Measurements from ENCODE around the gene LBHD1.
"Not testable (repeated sequence)": the region's sequence is repeated elsewhere in the genome, so short reads cannot be mapped to it uniquely, and the experiment has no call there.

Gene LBHD1

DNA sequence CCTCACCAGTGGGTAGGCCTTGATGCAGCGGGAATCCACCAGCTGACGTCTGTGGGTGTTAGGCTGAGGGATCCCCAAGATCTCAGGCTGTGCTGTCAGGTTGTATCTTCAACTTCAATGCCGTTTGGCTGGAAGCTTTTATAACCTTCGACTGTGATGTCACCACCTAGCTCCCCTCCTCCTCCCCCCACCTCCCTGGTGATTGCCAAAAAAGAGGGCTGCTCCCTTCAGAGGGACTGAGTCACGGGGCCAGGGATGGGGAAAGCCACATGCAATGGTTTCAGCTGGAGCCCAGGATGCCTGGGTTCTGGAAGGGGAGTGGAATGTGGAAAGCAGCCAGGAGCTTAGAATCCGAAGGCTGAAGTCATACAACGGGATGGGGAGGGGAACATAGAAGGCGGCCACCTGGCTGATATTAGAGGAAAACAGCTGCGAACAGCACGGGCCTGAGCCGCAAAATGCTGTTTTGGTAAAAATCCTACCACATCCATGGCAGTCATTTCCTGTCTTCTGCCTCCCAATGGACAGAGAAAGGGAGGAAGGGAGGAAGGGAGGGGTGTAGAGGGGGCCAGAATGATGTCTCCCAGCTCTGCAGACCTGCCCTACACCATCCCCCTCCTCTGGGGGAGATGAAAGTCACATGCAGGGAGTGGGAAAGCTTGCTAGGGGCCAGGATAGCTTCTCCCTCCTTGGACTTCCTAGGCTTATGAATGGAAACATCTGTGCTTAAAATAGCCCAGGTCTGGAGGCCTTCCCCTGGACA lies 17.5 kb upstream of the LBHD1 start, which contains the start of gene LRRN4CL:
LRRN4CL (minus strand) TSS at position 110 of the 763 bp plus-strand sequence. CDS start 1,022 bp downstream, outside the sequence.
- no peak for DNase-seq

DNA sequence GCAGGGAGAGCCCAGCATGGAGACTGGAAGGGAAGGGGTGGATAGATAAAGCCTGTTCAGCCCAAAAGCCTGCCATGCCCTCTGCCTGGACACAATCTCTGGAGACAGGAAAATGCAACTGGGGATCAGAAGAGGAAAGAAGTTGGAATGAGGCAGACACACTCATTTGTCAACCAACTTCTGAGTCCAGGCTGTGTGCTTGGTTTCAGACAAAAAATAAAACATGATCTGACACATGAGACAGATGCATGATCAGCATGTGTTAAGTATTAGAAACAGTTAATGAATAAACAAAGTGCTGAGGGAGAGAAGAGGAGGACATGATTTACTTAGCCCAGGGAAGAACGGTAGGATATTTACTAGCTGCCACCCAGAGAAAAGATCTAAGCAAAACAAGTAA lies 16.4 kb upstream of the LBHD1 start:
- no peak for DNase-seq

DNA sequence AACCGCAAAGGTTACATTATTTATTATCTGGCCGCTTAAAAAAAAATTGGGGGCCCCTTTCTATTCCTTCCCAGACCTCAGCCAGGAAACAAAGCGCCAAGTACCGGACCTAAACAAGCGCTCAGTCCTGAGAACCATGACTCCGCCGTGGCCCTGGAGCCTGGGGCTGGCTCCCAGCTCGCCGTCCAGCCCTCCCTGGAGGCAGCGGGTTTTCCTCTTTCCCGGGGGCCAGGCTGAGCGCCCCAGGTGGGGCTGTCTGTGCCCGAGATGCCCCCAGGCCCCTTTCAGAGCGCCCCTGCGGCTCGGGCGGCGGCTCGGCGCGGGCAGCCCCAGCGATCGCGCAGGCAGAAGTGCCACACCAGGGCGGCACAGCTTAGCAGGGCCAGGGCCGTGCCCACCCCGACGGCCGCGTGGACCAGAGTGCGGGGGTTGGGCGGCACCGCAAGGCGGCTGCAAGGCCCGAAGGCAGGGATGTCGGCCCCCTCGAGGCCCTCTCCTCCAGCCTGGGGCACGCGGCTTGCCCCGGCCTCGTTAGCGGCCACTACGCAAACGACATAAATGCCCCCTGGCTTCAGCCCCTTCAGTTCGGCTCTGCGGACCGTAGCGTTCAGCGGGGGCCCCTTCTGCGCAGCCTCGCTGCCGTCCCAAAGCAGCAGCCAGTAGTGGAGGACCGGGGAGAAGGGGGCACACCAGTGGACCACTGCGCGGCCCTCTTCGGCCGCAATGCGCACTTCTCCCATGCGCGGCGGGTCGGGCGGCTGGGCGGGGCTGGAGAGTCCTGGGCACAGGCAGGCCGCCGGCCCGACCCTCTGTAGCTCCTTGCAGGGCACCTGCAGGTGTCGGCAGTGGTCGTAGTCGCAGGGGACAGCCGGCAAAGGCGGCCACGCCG lies 15.7 kb upstream of the LBHD1 start:
- DNase-seq = no peak

DNA sequence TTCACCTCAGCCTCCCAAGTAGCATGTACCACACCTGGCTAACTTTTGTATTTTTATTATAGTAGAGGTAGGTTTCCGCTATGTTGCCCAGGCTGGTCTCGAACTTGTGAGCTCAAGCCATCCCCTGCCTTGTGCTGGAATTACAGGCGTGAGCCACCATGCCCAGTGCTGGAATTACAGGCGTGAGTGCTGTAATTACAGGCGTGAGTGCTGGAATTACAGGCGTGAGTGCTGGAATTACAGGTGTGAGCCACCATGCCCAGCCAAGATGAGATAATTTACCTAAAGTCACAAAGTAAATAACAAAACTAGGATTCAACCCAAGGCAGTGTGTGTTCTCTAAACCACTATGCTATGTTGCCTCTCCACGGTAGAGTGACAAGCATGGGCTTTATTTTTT lies 10.5 kb upstream of the LBHD1 start:
- DNase-seq = no peak

DNA sequence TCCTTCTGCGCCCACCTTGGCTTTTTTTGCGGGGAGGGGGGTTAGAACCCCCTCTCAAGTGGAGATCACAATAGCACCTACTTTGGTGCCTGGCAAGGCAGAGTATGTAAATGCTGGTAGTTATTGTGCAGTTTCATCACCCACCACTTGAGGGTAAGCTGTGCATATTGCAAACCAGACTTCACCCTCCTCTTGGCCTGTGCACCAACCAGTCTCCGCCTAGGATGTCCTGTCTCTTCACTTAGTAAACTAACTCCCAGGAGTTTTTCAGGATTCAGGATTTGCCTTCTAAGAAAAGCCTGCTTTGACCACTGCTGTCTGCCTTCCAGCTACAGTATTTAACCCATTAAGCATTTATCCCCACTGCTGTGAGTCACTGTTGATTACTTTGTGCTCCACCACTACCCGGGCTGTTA lies 8.8 kb upstream of the LBHD1 start:
- no peak for DNase-seq

DNA sequence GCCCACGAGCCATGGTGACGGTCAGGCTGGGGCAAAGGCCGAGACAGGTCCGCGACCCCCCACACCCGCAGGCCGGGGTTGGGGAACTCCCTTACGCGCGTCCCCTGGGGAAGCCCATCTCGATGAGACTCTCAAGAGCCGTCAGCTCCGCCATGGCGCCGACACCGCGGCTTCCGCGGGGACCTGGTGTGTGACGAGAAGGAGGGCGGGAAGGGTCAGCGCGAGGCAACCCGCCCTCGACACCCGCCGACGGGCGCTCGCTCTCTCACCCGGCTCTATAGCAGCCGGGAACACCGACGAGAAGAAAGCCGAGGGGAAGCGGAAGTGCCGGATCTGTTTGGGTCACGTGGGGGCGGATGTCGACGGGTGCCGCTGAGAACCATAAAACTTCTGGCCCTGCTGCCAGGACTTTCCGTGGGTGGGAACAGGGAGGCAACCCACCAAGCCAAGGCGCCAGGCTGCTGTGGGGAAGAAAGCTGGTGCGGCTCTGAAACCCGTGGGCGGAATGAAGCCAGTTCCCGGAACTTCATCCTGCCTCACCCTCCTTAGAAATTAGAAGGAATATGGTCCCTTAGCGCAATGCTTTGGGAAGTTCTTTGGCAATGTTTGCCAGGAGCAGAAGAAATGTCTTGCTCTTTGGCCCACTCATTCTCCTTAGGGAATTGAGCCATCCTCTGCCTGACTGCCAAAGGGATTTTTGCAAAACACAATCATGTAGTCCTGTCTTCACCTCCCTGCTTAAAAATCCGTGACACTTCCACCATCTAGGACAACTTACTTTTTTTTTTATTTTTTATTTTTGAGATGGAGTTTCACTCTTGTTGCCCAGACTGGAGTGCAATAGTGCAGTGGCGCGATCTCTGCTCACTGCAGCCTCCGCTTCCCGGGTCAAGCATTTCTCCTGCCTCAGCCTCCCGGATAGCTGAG lies 7.0 kb upstream of the LBHD1 start, which contains the start of gene UBXN1:
UBXN1 (minus strand) TSS at position 304 of the 927 bp plus-strand sequence; CDS start at position 154, 150 bp downstream.
- DNase-seq = peak; percentile 37

DNA sequence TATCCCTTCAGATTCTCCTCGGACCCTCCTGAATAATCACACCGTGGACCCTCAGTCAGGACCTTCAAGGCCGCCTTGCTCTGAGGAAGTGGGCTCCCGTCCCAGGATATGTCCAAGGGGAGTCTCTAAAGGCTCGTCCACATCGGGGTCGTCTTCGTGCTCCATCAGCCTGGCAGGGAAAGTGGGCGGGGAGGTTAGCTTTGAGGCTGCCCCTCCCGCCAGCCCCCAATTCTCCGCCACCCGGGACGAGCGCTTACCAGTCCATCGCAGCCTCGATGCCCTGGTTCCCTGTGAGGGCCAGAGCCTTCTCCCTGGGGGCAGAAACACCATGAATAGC lies 6.3 kb upstream of the LBHD1 start:
- DNase-seq = no peak

DNA sequence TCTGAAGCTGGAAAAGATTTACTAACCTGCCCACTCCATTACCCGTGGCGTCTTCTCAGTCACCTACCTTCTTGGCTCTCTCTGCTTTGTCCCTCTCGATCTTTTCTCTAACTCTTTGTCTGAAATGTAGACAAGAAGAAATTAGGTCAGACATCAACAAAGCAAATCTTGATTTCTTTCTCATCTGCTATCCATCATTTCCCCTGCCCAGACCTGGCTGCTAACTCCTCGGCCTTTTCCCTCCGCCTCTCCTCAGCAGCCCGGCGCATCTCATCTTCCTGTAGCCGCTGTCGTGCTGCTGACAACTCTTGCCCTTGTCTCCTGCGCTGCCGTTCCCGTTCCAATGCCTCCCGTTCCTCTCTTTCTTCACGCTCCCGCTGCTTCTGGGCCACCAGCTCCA lies 5.6 kb upstream of the LBHD1 start:
- no peak for DNase-seq

DNA sequence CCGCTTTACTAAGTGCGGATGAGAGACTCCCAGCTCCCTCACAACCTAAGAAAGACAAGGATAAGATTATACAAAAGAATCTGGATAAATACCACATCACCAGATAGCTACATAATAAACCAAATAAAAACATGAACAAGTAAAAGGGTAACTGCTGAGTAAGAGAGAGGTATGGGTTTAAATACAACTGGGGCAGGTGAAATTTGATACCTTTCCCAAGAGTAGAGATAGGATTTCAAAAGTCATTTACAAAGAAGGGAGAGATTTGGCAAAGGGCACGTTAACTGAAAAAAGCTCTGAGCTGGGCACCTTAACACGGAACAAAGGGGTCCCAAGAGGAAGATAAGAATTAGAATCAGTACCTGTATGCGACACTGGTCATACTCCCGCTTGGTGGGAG lies 5.1 kb upstream of the LBHD1 start:
- no peak for DNase-seq

DNA sequence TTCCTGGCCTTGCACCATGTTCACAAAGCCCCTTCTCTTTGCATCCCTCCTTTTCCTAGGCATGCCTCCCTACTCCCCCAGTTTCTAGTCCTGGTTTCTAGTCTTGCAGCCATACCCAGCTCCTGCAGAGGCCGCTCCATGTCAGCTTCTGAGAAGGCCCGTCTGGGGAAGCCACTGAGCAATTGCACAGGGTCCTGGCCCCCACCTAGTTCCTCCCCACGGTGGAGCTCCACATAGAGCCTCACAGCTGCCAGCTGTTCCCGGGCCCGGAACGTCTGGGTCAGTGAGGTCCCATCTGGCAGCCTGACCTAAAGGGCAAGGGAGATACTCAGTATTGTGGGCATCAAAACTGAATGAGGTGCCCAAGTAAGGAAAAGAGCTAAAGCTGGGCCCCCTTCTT lies 4.6 kb upstream of the LBHD1 start:
- no peak for DNase-seq

DNA sequence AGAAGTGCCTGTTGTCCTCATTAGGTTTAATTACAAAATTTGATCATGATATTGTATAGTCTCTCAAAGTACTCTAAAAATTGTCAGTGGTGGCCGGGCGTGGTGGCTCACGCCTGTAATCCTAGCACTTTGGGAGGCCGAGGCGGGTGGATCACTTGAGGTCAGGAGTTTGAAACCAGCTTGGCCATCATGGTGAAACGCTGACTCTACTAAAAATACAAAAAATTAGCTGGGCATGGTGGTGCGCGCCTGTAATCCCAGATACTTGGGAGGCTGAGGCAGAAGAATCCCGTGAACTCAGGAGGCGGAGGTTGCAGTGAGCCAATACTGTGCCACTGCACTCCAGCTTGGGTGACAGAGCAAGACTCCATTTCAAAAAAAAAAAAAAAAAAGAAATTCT lies 3.3 kb upstream of the LBHD1 start:
- DNase-seq = not testable (repeated sequence)

DNA sequence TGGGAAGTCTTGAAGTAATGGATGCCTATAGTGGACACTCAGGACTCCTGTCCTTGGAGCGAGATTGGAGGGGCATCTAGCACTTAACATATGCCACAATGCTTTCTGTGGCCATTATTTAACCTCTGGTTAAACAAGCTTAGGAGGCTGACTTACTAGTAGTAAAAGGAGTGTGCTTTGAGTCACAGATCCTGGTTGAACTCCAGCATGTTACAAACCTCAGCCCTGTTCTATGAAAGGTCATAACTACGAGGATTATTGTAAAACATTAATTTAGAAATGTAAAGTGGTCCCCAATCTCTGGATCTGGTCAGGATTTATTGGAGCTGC lies 1.1 kb upstream of the LBHD1 start:
- no peak for DNase-seq

DNA sequence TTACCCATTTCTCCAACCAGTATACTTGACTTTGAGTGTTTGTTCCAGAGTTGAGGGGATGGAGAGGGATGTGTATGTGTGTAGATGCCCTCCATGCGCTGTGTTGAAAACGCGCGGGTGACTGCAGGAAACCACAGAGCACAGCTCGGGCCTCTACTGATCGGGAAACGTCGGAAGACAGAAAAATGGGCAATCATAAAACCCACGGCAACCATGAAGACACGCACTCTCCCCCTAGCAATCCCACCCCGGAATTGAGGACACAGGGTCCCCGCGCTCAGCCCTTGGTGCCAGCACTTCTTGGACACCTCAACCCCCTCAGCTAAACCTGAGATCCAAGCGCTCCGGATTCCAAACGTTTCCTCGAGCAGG lies 845 bp downstream of the LBHD1 start:
- no peak for DNase-seq

DNA sequence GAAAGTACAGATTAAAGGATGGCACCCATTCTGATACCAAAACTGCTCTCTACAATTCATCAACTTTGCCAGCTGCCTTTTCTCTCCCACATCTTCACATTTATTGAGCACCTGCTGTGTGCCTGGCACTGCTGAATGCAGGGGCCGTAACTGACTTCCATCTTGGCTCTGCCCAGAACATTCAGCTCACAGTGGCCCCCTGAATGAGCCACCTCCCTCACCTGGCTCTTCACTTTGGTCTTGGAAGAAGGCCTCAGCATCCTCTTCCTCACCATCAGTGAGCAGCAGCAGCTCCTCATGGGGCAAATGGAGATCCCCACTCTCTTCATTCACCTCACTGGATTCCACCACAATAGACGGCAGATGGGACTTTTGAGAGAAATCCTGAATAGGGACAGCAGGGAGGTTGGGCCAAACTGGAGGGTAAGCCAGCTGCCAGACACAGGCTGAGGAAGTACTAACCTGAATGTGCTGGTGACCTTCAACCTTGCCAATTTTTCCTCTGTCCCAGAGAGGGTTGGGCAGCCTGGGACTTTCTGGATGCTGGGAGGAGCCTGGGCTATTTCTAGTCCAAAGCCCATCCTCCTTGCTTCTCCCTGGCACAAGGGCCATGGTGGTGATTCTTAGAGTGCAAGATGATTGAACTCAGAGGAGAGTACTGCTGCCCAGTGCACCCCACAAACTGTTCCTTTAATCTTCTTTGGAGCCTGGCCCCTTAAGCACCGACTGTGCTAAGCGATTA lies 2.5 kb downstream of the LBHD1 start:
- DNase-seq = no peak

DNA sequence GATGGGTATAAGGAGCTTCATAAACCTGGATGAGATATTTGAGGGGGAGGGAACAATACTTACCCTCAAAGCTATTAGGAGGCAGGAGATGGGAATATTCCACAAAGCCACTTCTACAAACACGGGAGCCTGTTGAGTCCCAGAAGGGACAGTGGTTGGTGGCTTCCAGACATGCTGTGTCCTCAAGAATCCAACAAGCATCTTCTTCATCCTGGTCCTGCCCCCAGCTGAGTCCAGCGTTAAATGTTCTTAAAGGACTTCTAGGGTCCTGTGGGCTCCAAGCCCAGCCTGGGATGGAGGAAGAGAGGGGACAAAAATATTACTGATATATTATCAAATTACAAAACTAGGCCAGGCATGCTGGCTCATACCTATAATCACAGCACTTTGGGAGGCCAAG lies 4.6 kb downstream of the LBHD1 start:
- DNase-seq = no peak

DNA sequence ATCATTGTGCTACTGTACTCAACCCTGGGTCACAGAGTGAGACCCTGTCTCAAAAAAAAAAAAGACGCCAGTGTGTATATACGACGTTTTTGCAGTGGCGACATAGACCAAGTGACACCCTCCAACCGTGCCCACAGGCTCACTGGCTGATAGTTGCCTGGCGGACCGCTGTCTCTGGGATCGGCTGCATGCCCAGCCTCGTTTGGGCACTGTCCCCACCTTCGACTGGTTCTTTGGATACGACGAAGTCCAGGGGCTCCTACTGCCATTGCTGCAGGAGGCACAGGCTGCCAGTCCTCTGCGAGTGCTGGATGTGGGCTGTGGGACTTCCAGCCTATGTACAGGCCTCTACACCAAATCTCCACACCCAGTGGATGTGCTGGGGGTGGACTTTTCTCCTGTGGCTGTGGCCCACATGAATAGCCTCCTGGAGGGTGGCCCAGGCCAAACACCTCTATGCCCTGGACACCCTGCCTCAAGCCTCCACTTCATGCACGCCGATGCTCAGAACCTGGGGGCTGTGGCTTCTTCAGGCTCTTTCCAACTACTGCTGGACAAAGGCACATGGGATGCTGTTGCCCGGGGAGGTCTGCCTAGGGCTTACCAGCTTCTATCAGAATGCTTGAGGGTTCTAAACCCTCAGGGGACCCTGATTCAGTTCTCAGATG lies 5.7 kb downstream of the LBHD1 start:
- no peak for DNase-seq

DNA sequence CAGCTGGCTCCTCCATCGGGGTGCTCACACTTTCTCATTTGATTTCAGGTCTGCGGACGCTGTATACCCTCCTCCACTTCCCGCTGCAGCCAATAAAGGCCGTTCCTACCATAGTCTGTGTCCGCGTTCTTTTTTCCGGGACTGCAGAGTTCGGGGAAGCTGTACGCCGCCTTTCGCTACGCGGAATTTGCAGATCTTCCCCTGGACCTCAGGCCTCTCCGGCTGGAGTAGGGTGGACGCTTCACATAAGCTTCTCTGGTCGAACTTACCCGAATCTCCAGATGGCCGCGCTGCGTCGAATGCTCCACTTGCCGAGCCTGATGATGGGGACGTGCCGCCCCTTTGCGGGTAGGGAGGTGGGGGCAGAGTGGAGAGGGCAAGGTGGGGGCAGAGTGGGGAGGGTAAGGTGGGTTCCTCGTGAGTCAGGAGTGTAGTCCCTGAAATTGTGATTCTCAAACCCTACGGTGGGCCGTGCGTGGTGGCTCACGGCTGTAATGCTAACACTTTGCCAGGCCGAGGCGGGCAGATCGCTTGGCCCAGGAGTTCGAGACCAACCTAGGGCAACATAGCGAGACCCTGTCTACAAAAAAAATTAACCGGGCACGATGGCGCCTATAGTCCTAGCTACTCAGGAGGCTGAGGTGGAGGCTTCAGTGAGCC lies 6.3 kb downstream of the LBHD1 start:
- no peak for DNase-seq

DNA sequence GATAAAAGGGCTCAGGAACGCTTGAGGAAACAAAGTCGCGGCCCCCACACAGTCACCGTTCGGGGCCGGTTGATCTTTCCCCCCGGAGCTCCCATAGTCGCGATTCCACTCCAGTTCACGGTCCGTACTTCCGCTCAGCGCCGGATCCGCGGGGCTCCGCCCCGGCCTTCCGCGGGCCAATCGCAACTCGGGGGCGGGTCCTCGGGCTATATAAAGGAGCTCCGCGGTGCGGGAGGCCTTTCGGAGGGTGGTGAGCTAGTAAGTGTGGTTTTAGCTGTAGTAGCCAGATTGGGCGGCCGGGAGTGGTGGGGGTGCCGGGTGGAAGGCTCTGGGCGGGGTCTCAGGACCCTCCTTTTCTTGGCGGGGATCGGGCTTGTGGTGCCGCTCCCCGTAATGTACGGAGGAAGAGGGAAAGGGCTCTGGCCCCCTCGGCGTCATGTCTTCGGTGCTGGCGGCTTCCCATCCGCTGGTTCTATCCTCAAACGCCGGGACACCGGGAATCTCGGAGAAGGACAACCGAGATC lies 6.9 kb downstream of the LBHD1 start, which contains the start of the genes C11orf98 and CSKMT:
C11orf98 (minus strand) TSS at position 136 of the 524 bp plus-strand sequence; CDS start at position 95, 41 bp downstream.
CSKMT (plus strand) TSS at position 238 of the 524 bp plus-strand sequence. CDS start 568 bp downstream, outside the sequence.
- peak; percentile 88 for DNase-seq

DNA sequence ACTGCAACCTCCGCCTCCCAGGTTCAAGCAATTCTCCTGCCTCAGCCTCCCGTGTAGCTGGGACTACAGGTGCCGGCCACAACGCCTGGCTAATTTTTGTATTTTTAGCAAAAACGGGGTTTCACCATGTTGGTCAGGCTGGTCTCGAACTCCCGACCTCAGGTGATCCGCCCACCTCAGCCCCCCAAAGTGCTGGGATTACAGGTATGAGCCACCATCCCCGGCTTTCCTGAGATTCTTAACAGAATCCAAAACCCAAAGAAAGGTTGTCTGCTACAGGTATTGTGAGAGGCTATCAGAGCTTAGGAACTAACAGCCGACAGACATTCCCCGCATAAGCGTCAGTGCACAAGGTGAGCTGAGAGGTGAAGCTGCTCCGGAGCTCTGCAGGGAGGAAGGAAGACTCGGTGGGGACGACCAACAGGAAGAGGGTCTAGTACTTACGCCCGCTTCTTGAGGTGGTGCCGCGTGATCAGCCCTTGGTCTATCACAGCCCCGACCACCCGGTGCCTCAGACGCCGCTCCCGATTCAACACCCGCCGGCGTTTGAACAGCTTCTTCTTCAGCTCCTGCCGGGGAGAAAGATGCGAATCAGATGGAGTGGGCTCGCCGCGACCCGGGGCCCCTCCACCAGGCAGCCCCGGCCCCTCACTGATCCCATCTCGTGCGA lies 7.5 kb downstream of the LBHD1 start:
- no peak for DNase-seq

DNA sequence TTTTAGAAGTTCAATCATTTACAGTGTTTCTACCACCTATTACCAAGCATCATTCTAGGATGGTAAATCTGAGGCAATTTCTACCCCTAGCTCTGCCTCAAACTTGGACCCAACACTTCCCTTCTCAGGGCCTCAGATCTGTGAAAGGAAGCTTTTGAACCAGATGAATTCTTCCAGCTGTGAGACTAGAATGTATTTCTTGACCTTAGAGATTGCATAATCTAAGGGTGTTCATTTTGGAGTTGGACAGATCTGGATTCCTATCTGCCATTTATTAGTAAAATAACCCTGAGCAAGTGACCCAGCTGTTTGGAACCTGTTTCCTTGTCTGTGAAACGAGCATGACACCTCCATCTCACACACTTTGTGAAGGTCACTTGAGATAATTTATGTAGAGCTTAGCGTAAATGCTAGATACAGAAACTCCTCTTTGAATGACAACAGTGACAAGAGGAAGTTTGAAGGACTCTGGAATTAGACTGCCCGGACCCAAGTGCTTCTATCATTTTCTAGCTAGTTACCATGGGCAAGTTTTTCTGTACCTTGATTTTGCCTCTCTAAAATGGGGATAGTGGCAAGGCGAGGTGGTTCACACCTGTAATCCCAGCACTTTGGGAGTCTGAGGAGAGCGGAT lies 15.2 kb downstream of the LBHD1 start:
- DNase-seq = no peak
